ENCODE measurements around the gene ZNRF1. TPM values are rescaled to one million over a fixed set of nuclear protein-coding genes. Genes with fewer than 3 reads are reported as not detected.

The ZNRF1 gene
- total RNA-seq, 2 experiments from 2014 or later: 35.2 to 42.9 TPM

- DNase-seq (no peak), ATAC-seq (no peak)
- POLR2A ChIA-PET: no interaction called here
- peaks cover 3% of the 10 kb centered on the region for H3K9me3 Mint-ChIP-seq (ENCODE audit: low read depth)
- H3K36me3 Mint-ChIP-seq (ENCODE audit: low read depth): peaks cover 6% of the 10 kb centered on the region
- H3K27ac Mint-ChIP-seq: no peak overlapping the region
- CTCF ChIA-PET: interaction anchor here (0.6 kb wide), 1 partner anchor 82 kb away, joined by 3 read pairs; no protein-coding TSS in a partner anchor
- intact Hi-C loops (cut with DNase I, micrococcal nuclease): loop anchor here in 1 of 2 experiments (5.0 kb wide), 1 partner anchor 35 kb away; no protein-coding TSS in a partner anchor
- peaks cover 31% of the 10 kb centered on the region for H3K4me1 Mint-ChIP-seq
- H3K27me3 Mint-ChIP-seq: no peaks in the 10 kb centered on the region
- H3K4me3 Mint-ChIP-seq: no peak overlapping the region
Measured at GRCh38 chr16:75026892-75027391, 28.1 kb downstream of the ZNRF1 start.

- no peak for DNase-seq
- POLR2A ChIA-PET: no interaction called here
- H3K27me3 Mint-ChIP-seq: no peaks in the 10 kb centered on the region
- intact Hi-C loops (cut with DNase I, micrococcal nuclease): loop anchor here in 1 of 2 experiments (5.0 kb wide), 1 partner anchor 35 kb away; no protein-coding TSS in a partner anchor
- H3K4me1 Mint-ChIP-seq: peaks cover 29% of the 10 kb centered on the region
- H3K9me3 Mint-ChIP-seq (ENCODE audit: low read depth): peaks cover 1% of the 10 kb centered on the region
- ATAC-seq: no peak
- peaks cover 4% of the 10 kb centered on the region for H3K36me3 Mint-ChIP-seq (ENCODE audit: low read depth)
- CTCF ChIA-PET: no interaction called here
- no peak overlapping the region for H3K27ac Mint-ChIP-seq
- H3K4me3 Mint-ChIP-seq: no peak overlapping the region
Measured at GRCh38 chr16:75027520-75028300, 28.9 kb downstream of the ZNRF1 start.

GRCh38 chr16:75028544-75029135 lies 29.8 kb downstream of the ZNRF1 start:
- H3K4me1 Mint-ChIP-seq: peaks cover 20% of the 10 kb centered on the region
- CTCF ChIA-PET: no interaction called here
- H3K9me3 Mint-ChIP-seq (ENCODE audit: low read depth): no peaks in the 10 kb centered on the region
- no peak overlapping the region for H3K4me3 Mint-ChIP-seq
- no peak for ATAC-seq
- no peak overlapping the region for H3K27ac Mint-ChIP-seq
- POLR2A ChIA-PET: no interaction called here
- no peaks in the 10 kb centered on the region for H3K36me3 Mint-ChIP-seq (ENCODE audit: low read depth)
- no peak for DNase-seq
- H3K27me3 Mint-ChIP-seq: no peaks in the 10 kb centered on the region
- intact Hi-C loops (cut with DNase I, micrococcal nuclease): loop anchor here in 1 of 2 experiments (5.0 kb wide), 1 partner anchor 34 kb away; no protein-coding TSS in a partner anchor

- Mint-ChIP-seq H3K27ac (no peak overlapping the region), H3K9me3 (ENCODE audit: low read depth) (no peaks in the 10 kb centered on the region), H3K36me3 (ENCODE audit: low read depth) (no peaks in the 10 kb centered on the region), H3K27me3 (no peaks in the 10 kb centered on the region), H3K4me3 (no peak overlapping the region), H3K4me1 (peaks cover 10% of the 10 kb centered on the region)
- ChIA-PET POLR2A (interaction anchor here (0.7 kb wide), 1 partner anchor 9 kb away, joined by 6 read pairs; no protein-coding TSS in a partner anchor), CTCF (interaction anchor here (0.7 kb wide), 1 partner anchor 80 kb away, joined by 3 read pairs; no protein-coding TSS in a partner anchor)
- DNase-seq (no peak), ATAC-seq (no peak)
- intact Hi-C loops (cut with DNase I, micrococcal nuclease): loop anchor here in 1 of 2 experiments (5.0 kb wide), 1 partner anchor 32 kb away; no protein-coding TSS in a partner anchor
Measured at GRCh38 chr16:75029854-75030253, 31.0 kb downstream of the ZNRF1 start.

- H3K27me3 Mint-ChIP-seq: no peaks in the 10 kb centered on the region
- H3K36me3 Mint-ChIP-seq (ENCODE audit: low read depth): peaks cover 14% of the 10 kb centered on the region
- POLR2A ChIA-PET: no interaction called here
- no peak overlapping the region for H3K27ac Mint-ChIP-seq
- intact Hi-C loops (cut with DNase I, micrococcal nuclease): no loop called here
- CTCF ChIA-PET: no interaction called here
- H3K4me3 Mint-ChIP-seq: no peak overlapping the region
- DNase-seq (no peak), ATAC-seq (no peak)
- no peaks in the 10 kb centered on the region for H3K4me1 Mint-ChIP-seq
- peaks cover 8% of the 10 kb centered on the region for H3K9me3 Mint-ChIP-seq (ENCODE audit: low read depth)
Measured at GRCh38 chr16:75032655-75033054, 33.8 kb downstream of the ZNRF1 start.

- DNase-seq (no peak), ATAC-seq (no peak)
- Mint-ChIP-seq H3K27ac (no peak overlapping the region), H3K4me3 (no peak overlapping the region), H3K27me3 (no peaks in the 10 kb centered on the region), H3K36me3 (ENCODE audit: low read depth) (peaks cover 24% of the 10 kb centered on the region), H3K4me1 (peaks cover 9% of the 10 kb centered on the region), H3K9me3 (ENCODE audit: low read depth) (peaks cover 15% of the 10 kb centered on the region)
- CTCF ChIA-PET: interaction anchor here (0.7 to 1.2 kb wide), 4 partner anchors 18 to 76 kb away, joined by 3 read pairs; no protein-coding TSS in a partner anchor
- POLR2A ChIA-PET: no interaction called here
- intact Hi-C loops (cut with DNase I, micrococcal nuclease): no loop called here
Measured at GRCh38 chr16:75035410-75035968, 36.7 kb downstream of the ZNRF1 start.

- no peak overlapping the region for H3K4me3 Mint-ChIP-seq
- no peaks in the 10 kb centered on the region for H3K27me3 Mint-ChIP-seq
- no peak for DNase-seq
- H3K9me3 Mint-ChIP-seq (ENCODE audit: low read depth): peaks cover 15% of the 10 kb centered on the region
- intact Hi-C loops (cut with DNase I, micrococcal nuclease): no loop called here
- peaks cover 24% of the 10 kb centered on the region for H3K36me3 Mint-ChIP-seq (ENCODE audit: low read depth)
- CTCF ChIA-PET: interaction anchor here (1.0 to 2.0 kb wide), 2 partner anchors 40 to 58 kb away, joined by 3 to 4 read pairs; partner anchors contain the start of gene ZNRF1
- peak overlapping the region; percentile 8 for H3K27ac Mint-ChIP-seq
- peaks cover 16% of the 10 kb centered on the region for H3K4me1 Mint-ChIP-seq
- peak; percentile 55 for ATAC-seq
- POLR2A ChIA-PET: no interaction called here
Measured at GRCh38 chr16:75038036-75038858, 39.4 kb downstream of the ZNRF1 start.

- ChIA-PET CTCF (interaction anchor here (0.7 kb wide), 1 partner anchor 38 kb away, joined by 3 read pairs; no protein-coding TSS in a partner anchor), POLR2A (no interaction called here)
- Mint-ChIP-seq H3K27ac (no peak overlapping the region), H3K4me3 (no peak overlapping the region), H3K9me3 (ENCODE audit: low read depth) (peaks cover 15% of the 10 kb centered on the region), H3K27me3 (no peaks in the 10 kb centered on the region), H3K36me3 (ENCODE audit: low read depth) (peaks cover 24% of the 10 kb centered on the region), H3K4me1 (peaks cover 18% of the 10 kb centered on the region)
- ATAC-seq: no peak
- intact Hi-C loops (cut with DNase I, micrococcal nuclease): no loop called here
- DNase-seq: no peak
Measured at GRCh38 chr16:75039941-75040340, 41.1 kb downstream of the ZNRF1 start.

- no peak overlapping the region for H3K27ac Mint-ChIP-seq
- POLR2A ChIA-PET: no interaction called here
Measured at GRCh38 chr16:75042426-75043174, 43.8 kb downstream of the ZNRF1 start.

GRCh38 chr16:75043175-75043895 lies 44.5 kb downstream of the ZNRF1 start:
- H3K36me3 Mint-ChIP-seq (ENCODE audit: low read depth): peaks cover 3% of the 10 kb centered on the region
- no peak overlapping the region for H3K4me3 Mint-ChIP-seq
- intact Hi-C loops (cut with DNase I, micrococcal nuclease): no loop called here
- no peaks in the 10 kb centered on the region for H3K27me3 Mint-ChIP-seq
- CTCF ChIA-PET: interaction anchor here (0.6 to 1.3 kb wide), 5 partner anchors 13 to 66 kb away, joined by 3 to 4 read pairs (median 3); no protein-coding TSS in a partner anchor
- no peak for DNase-seq
- no peak for ATAC-seq
- H3K27ac Mint-ChIP-seq: no peak overlapping the region
- POLR2A ChIA-PET: no interaction called here
- peaks cover 26% of the 10 kb centered on the region for H3K4me1 Mint-ChIP-seq
- H3K9me3 Mint-ChIP-seq (ENCODE audit: low read depth): peaks cover under 1% of the 10 kb centered on the region

More at GRCh38 chr16:75042426-75043174, 43.8 kb downstream of the ZNRF1 start:
- intact Hi-C loops (cut with DNase I, micrococcal nuclease): no loop called here
- DNase-seq (no peak), ATAC-seq (no peak)
- CTCF ChIA-PET: interaction anchor here (0.7 to 1.3 kb wide), 3 partner anchors 13 to 20 kb away, joined by 3 to 4 read pairs (median 3); no protein-coding TSS in a partner anchor
- peaks cover 10% of the 10 kb centered on the region for H3K36me3 Mint-ChIP-seq (ENCODE audit: low read depth)
- peaks cover 7% of the 10 kb centered on the region for H3K9me3 Mint-ChIP-seq (ENCODE audit: low read depth)
- peaks cover 23% of the 10 kb centered on the region for H3K4me1 Mint-ChIP-seq
- H3K27me3 Mint-ChIP-seq: no peaks in the 10 kb centered on the region
- no peak overlapping the region for H3K4me3 Mint-ChIP-seq

Data from activated CD4-positive, alpha-beta T cell treated with anti-CD3 and anti-CD28 coated beads for 36 hours (primary cell).